Heart left ventricle (tissue), 13 donors: ENCODE results near the gene ZNF670.

Source experiments
- CTCF ChIP-seq, 12 donors: fragments of 200-600 bp; sonication (generic) in 4 of 12; IDR thresholded peaks; one replicate each; pipeline versions ENCODE4 v1.5.0 to v1.8.0; 2018 to 2022; ENCODE audit warnings: antibody characterized with exemption in 12 of 12, mild to moderate bottlenecking in 5 of 12
- POLR2A ChIP-seq, 2 donors: fragments of 450-650 bp; IDR thresholded peaks; one replicate each; pipeline ENCODE4 v1.6.1; 2017; ENCODE audit warnings: antibody characterized with exemption in 2 of 2, mild to moderate bottlenecking in 2 of 2, moderate library complexity in 2 of 2
- donor health status: ischemic (EF 13 %, LVEDD 7.1; RV severe dilation, severe dysfunction).
- donor health status: DM: no; HTN: yes; CAD: no.
- donor health status: DM: no; HTN: no; CAD: no.
- donor health status: ischemic (EF 25% LVEDD 6.9; RV normal size, moderate dysfunction).
- donor health status: ischemic (EF 25% LVEDD 5.7; RV mildly dilated, moderate dysfunction).
- donor health status: ischemic (EF 35%, LVEDD 5.7; RV mildly dilated, moderate dysfunction).
- donor health status: nonischemic (EF 11% LVEDD 7.7; RV severe dilation, severe dysfunction).
- donor health status: DM: yes; HTN: yes; CAD: no.
- donor health status: PGD.
- donor health status: ischemic (EF 29% LVEDD 5.4; RV normal size, mild dysfunction).
- donor health status: nonischemic (EF 23%, LVEDD 6.1; RV moderate dilation, normal function).

DNA sequence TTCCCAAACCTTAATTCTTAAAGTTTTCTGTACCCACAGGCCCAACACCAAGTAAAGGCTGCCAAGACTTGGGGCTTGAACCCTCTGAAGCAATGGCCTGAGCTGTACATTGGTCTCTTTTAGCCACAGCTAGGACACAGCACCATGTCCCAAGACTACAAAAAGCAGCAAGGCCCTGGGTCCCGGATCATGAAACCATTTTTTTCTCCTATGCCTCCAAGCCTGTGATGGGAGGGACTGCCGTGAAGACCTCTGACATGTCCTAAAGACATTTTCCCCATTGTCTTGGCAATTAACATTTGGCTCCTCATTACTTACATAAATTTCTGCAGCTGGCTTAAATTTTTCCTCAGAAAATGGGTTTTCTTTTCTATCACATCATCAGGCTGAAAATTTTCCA, 30.9 kb downstream of the ZNF670 start:
- TF ChIP-seq CTCF (IDR thresholded peaks at IDR 0.05) (no peak), POLR2A (IDR thresholded peaks at IDR 0.05) (no peak)
